Islet precursor cell (in vitro differentiated cells): ENCODE data around the gene MMS22L.

ENCODE experiments used
- DNase-seq: peaks from one replicate; pipeline ENCODE4 v3.0.0-alpha.2; 2018

MMS22L gene

GRCh38 chr6:97138581-97138980 lies 144.4 kb downstream of the MMS22L start:
- no peak for DNase-seq

GRCh38 chr6:97136626-97137358 lies 146.2 kb downstream of the MMS22L start:
- DNase-seq: no peak

GRCh38 chr6:97133067-97133466 lies 149.9 kb downstream of the MMS22L start:
- no peak for DNase-seq

- DNase-seq: no peak
These were observed 153.9 kb downstream of the MMS22L start for GRCh38 chr6:97129106-97129505.

- no peak for DNase-seq
These were observed 154.5 kb downstream of the MMS22L start for GRCh38 chr6:97128507-97128906.

- DNase-seq: no peak
These were observed 159.4 kb downstream of the MMS22L start for GRCh38 chr6:97123652-97124051.

GRCh38 chr6:97123112-97123511 lies 159.9 kb downstream of the MMS22L start:
- DNase-seq: no peak

- no peak for DNase-seq
These were observed 162.5 kb downstream of the MMS22L start for GRCh38 chr6:97120511-97120910.

GRCh38 chr6:97114645-97115044 lies 168.4 kb downstream of the MMS22L start:
- DNase-seq: no peak

- DNase-seq: no peak
These were observed 169.8 kb downstream of the MMS22L start for GRCh38 chr6:97113170-97113569.

- no peak for DNase-seq
These were observed 171.8 kb downstream of the MMS22L start for GRCh38 chr6:97111243-97111642.

- no peak for DNase-seq
These were observed 172.4 kb downstream of the MMS22L start for GRCh38 chr6:97110626-97111025.

GRCh38 chr6:97110149-97110548 lies 172.9 kb downstream of the MMS22L start:
- no peak for DNase-seq

- DNase-seq: no peak
These were observed 173.6 kb downstream of the MMS22L start for GRCh38 chr6:97109444-97109843.

- DNase-seq: no peak
These were observed 180.7 kb downstream of the MMS22L start for GRCh38 chr6:97102145-97102790.

GRCh38 chr6:97100696-97101095 lies 182.3 kb downstream of the MMS22L start:
- DNase-seq: no peak

GRCh38 chr6:97097068-97098047 lies 185.7 kb downstream of the MMS22L start:
- no peak for DNase-seq

- peak; percentile 58 for DNase-seq
These were observed 187.6 kb downstream of the MMS22L start for GRCh38 chr6:97095311-97095850.

- no peak for DNase-seq
These were observed 188.6 kb downstream of the MMS22L start for GRCh38 chr6:97094376-97094775.

GRCh38 chr6:97092673-97093305 lies 190.2 kb downstream of the MMS22L start:
- no peak for DNase-seq
